ENCODE data around the gene SMIM20. TPM values are rescaled to one million over a fixed set of nuclear protein-coding genes. Genes with fewer than 3 reads are reported as not detected.

Gene SMIM20
- total RNA-seq, 4 donors from 2014 or later, result 23.0 to 53.2 (median 34.6) TPM

DNA sequence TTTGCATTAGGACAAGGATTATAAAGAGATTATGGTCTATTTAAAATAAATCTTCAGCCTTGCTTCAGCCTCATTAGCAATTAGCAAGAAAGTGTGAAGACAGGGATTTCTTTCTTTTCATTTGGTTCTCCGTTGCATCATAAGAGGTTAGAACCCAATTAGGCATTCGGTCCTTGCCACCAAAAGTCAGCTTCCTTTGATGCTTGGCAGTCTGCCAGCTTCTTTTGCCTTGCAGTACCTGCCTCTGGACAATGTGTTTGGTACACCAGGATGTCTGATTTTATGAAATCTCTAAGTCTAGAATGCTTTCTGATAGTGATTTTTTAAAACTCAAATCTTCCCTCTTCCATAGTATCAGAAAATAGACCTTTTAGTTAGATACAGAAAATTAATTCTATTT, 12.4 kb downstream of the SMIM20 start:
- Histone ChIP-seq H3K36me3 (no peaks in the 10 kb centered on the region), H3K27ac (no peak overlapping the region), H3K4me3 (replicated peaks in 1 of 3) (no peak overlapping the region), H3K9me3 (no peaks in the 10 kb centered on the region), H3K4me1 (no peaks in the 10 kb centered on the region), H3K27me3 (no peaks in the 10 kb centered on the region)
- intact Hi-C loops (cut with DNase I), result no loop called here
- no peak for DNase-seq
- TF ChIP-seq CTCF (IDR thresholded peaks at IDR 0.05) (no peak), POLR2A (IDR thresholded peaks at IDR 0.05) (no peak)
- 75 to 87% methylated on average over 2 of the region's 2 CpGs for WGBS, 2 donors

GRCh38 chr4:25927361-25928195, 13.6 kb downstream of the SMIM20 start:
- Histone ChIP-seq H3K27ac (no peak overlapping the region), H3K9me3 (no peaks in the 10 kb centered on the region), H3K4me1 (no peaks in the 10 kb centered on the region), H3K4me3 (replicated peaks in 1 of 3) (no peak overlapping the region), H3K36me3 (no peaks in the 10 kb centered on the region), H3K27me3 (no peaks in the 10 kb centered on the region)
- DNase-seq, result no peak
- WGBS, 2 donors, result 93 to 95% methylated on average over 10 of the region's 10 CpGs
- TF ChIP-seq CTCF (IDR thresholded peaks at IDR 0.05) (no peak), POLR2A (IDR thresholded peaks at IDR 0.05) (no peak)
- intact Hi-C loops (cut with DNase I), result no loop called here

DNA sequence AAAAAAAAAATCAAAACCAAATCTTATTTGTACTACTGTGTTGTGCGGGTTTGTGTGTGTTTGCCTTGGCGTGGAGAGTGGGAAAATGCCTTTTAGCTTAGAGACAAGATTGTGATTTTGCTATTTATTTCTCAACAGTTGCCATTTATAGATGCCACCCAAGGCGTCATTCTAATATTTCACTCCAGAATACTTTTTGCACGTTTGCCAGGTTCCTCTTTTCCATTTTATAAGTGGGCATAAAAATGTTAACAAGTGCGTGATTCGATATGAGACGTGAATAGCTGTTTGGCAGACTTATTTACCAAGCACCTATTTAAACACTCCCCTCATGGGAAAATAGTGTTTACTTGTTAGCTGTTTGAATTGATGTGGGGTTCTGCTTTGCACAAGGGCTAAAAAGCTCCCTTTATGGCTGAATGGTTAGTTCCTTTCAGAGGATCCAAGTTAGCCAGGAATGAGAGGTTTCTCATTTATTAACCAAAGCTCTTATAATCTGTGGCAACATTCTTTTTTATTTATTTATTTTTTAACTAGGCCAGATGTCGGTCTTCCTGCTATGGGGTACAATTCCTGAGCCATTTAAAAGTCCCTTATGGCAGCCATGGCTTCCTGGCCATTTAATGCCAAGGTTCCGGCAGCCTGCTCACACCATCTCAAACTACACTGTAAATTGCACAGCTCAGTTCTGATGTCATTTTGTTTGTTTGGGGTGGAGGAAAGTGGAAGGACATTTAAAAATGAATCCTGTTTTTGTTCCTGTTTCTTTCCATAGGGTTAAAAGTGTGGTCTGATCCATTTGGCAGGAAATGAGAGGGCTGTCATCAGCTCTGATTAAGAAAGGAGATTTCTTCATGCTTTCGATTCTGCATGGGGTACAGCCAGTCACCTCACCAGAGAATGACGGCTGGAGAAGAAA, 14.6 kb downstream of the SMIM20 start:
- no peaks in the 10 kb centered on the region for H3K27me3 ChIP-seq
- WGBS, 2 donors, result 80 to 83% methylated on average over 11 of the region's 11 CpGs
- TF ChIP-seq CTCF (IDR thresholded peaks at IDR 0.05), result no peak
- TF ChIP-seq POLR2A (IDR thresholded peaks at IDR 0.05), result no peak
- H3K4me1 ChIP-seq, result no peaks in the 10 kb centered on the region
- H3K9me3 ChIP-seq, result no peaks in the 10 kb centered on the region
- H3K27ac ChIP-seq, result no peak overlapping the region
- intact Hi-C loops (cut with DNase I), result no loop called here
- no peak for DNase-seq
- H3K36me3 ChIP-seq, result no peaks in the 10 kb centered on the region
- H3K4me3 ChIP-seq (replicated peaks in 1 of 3), result no peak overlapping the region

- 88 to 89% methylated on average over 7 of the region's 7 CpGs for WGBS, 2 donors
- intact Hi-C loops (cut with DNase I), result no loop called here
- DNase-seq, result no peak
- no peaks in the 10 kb centered on the region for H3K27me3 ChIP-seq
- H3K36me3 ChIP-seq, result no peaks in the 10 kb centered on the region
- no peak for TF ChIP-seq CTCF (IDR thresholded peaks at IDR 0.05)
- no peak for TF ChIP-seq POLR2A (IDR thresholded peaks at IDR 0.05)
- no peaks in the 10 kb centered on the region for H3K9me3 ChIP-seq
- no peaks in the 10 kb centered on the region for H3K4me1 ChIP-seq
- H3K4me3 ChIP-seq (replicated peaks in 1 of 3), result no peak overlapping the region
- no peak overlapping the region for H3K27ac ChIP-seq
Measured at GRCh38 chr4:25929298-25929686, 15.3 kb downstream of the SMIM20 start.
